Measurements from ENCODE around the gene TNFRSF9. TPM values are rescaled to one million over a fixed set of nuclear protein-coding genes. Genes with fewer than 3 reads are reported as not detected.

The TNFRSF9 gene
- total and polyA plus RNA-seq, 2 donors (not counting 3 experiments of a cell fraction or from before 2014, with no cell fraction given) = 0.15 to 0.22 TPM

Small RNA genes within 50 kb of the gene (small RNA-seq; reads per million reads assigned to genes)
- gene RF00019 (ENCODE audit: insufficient read depth, insufficient read length, low read depth, low replicate concordance) = not detected

Other genes with a start within 250 kb of the TNFRSF9 start
- 137 and 148 TPM in 2 replicates for gene VAMP3, start 169.5 kb downstream of the TNFRSF9 start, total RNA-seq
- 87.9 and 100 TPM in 2 replicates for gene VAMP3, start 169.5 kb downstream of the TNFRSF9 start, polyA plus RNA-seq
- 2.6 and 3.6 TPM in 2 replicates for gene PER3, start 156.5 kb downstream of the TNFRSF9 start, total RNA-seq
- 2.3 and 2.5 TPM in 2 replicates for gene PER3, start 156.5 kb downstream of the TNFRSF9 start, polyA plus RNA-seq
- not detected in 2 replicates for gene UTS2, start 87.8 kb downstream of the TNFRSF9 start, total RNA-seq
- gene UTS2, start 87.8 kb downstream of the TNFRSF9 start, polyA plus RNA-seq = not detected in 2 replicates
- 289 and 294 TPM in 2 replicates for gene PARK7, start 20.9 kb upstream of the TNFRSF9 start, total RNA-seq
- gene PARK7, start 20.9 kb upstream of the TNFRSF9 start, polyA plus RNA-seq = 150 and 203 TPM in 2 replicates
- 28.1 and 31.2 TPM in 2 replicates for gene ERRFI1, start 85.5 kb upstream of the TNFRSF9 start, total RNA-seq
- gene ERRFI1, start 85.5 kb upstream of the TNFRSF9 start, polyA plus RNA-seq = 28.5 and 32.0 TPM in 2 replicates